Measurements from ENCODE around the gene LRRC27. TPM values are rescaled to one million over a fixed set of nuclear protein-coding genes. Genes with fewer than 3 reads are reported as not detected.

The LRRC27 gene
- total RNA-seq = 10 to 100 TPM; 11.4 to 22.9 TPM

- under 1% methylated on average over 82 of the region's 89 CpGs for whole genome bisulfite sequencing
- TF ChIP-seq CTCF (IDR thresholded peaks at IDR 0.05) (peak in 2 of 4 experiments; percentile 27 to 33), POLR2AphosphoS5 (IDR thresholded peaks at IDR 0.05) (peak; percentile 94), POLR2A (IDR thresholded peaks at IDR 0.05) (peak; percentile 73)
Measured at GRCh38 chr10:132331601-132332432, at the start of gene LRRC27. TSS of gene LRRC27 (plus strand) at chr10:132332193. CDS start at chr10:132333525, 1,332 bp downstream.

GRCh38 chr10:132282667-132283603 is 49.1 kb upstream of the LRRC27 start:
- H3K4me3 ChIP-seq = no peak overlapping the region
- no peak for DNase-seq (ENCODE audit: low spot score)
- no peaks in the 10 kb centered on the region for H3K9me3 ChIP-seq
- 39% methylated on average over 29 of the region's 36 CpGs for WGBS
- H3K27me3 ChIP-seq (replicated peaks; ENCODE audit: insufficient read depth) = no peaks in the 10 kb centered on the region
- no peak for TF ChIP-seq CTCF (IDR thresholded peaks at IDR 0.05)
- no peak for TF ChIP-seq POLR2A (IDR thresholded peaks at IDR 0.05)
- no peak for TF ChIP-seq POLR2AphosphoS5 (IDR thresholded peaks at IDR 0.05)
- intact Hi-C loops (cut with DNase I) = no loop called here
- no peaks in the 10 kb centered on the region for H3K4me1 ChIP-seq (replicated peaks)
- no peaks in the 10 kb centered on the region for H3K36me3 ChIP-seq
- no peak overlapping the region for H3K27ac ChIP-seq

More at GRCh38 chr10:132331601-132332432, at the start of gene LRRC27:
- Histone ChIP-seq H3K27ac (peak within 1 kb of the TSS; percentile 70 to 71), H3K9me3 (no peaks in the 10 kb centered on the region), H3K36me3 (no peaks in the 10 kb centered on the region), H3K27me3 (replicated peaks; ENCODE audit: insufficient read depth) (no peaks in the 10 kb centered on the region), H3K4me3 (peak within 1 kb of the TSS; percentile 51 to 64), H3K4me1 (replicated peaks) (no peaks in the 10 kb centered on the region)
- intact Hi-C loops (cut with DNase I) = no loop called here
- peak; percentile 96 for DNase-seq (ENCODE audit: low spot score)

GRCh38 chr10:132283604-132284382 is 48.2 kb upstream of the LRRC27 start:
- no peak overlapping the region for H3K4me3 ChIP-seq
- H3K4me1 ChIP-seq (replicated peaks) = no peaks in the 10 kb centered on the region
- TF ChIP-seq POLR2AphosphoS5 (IDR thresholded peaks at IDR 0.05) (no peak), POLR2A (IDR thresholded peaks at IDR 0.05) (no peak), CTCF (IDR thresholded peaks at IDR 0.05) (no peak)
- H3K36me3 ChIP-seq = no peaks in the 10 kb centered on the region
- intact Hi-C loops (cut with DNase I) = no loop called here
- no peak overlapping the region for H3K27ac ChIP-seq
- WGBS = 56% methylated on average over 24 of the region's 24 CpGs
- H3K27me3 ChIP-seq (replicated peaks; ENCODE audit: insufficient read depth) = no peaks in the 10 kb centered on the region
- DNase-seq (ENCODE audit: low spot score) = no peak
- H3K9me3 ChIP-seq = no peaks in the 10 kb centered on the region

GRCh38 chr10:132289439-132289838 is 42.6 kb upstream of the LRRC27 start:
- intact Hi-C loops (cut with DNase I) = no loop called here
- TF ChIP-seq CTCF (IDR thresholded peaks at IDR 0.05) = no peak
- TF ChIP-seq POLR2AphosphoS5 (IDR thresholded peaks at IDR 0.05) = no peak
- TF ChIP-seq POLR2A (IDR thresholded peaks at IDR 0.05) = no peak
- Histone ChIP-seq H3K9me3 (no peaks in the 10 kb centered on the region), H3K4me3 (no peak overlapping the region), H3K27ac (no peak overlapping the region), H3K36me3 (no peaks in the 10 kb centered on the region), H3K4me1 (replicated peaks) (no peaks in the 10 kb centered on the region), H3K27me3 (replicated peaks; ENCODE audit: insufficient read depth) (no peaks in the 10 kb centered on the region)
- WGBS = 66% methylated on average over 2 of the region's 2 CpGs
- no peak for DNase-seq (ENCODE audit: low spot score)

Data from prostate gland (tissue), 2 donors.